Erythroblast (primary cell): Measurements from ENCODE around the gene UNCX.

ENCODE experiments used
- GATA1 ChIP-seq: IDR thresholded peaks from 2 replicates; pipeline ENCODE4 v1.6.1; 2011; ENCODE audit warnings: low read depth, mild to moderate bottlenecking, control low read depth, low read length, moderate library complexity
- POLR2A ChIP-seq: IDR thresholded peaks from 2 replicates; pipeline ENCODE4 v1.6.1; 2011; ENCODE audit warnings: mild to moderate bottlenecking, low read length

DNA sequence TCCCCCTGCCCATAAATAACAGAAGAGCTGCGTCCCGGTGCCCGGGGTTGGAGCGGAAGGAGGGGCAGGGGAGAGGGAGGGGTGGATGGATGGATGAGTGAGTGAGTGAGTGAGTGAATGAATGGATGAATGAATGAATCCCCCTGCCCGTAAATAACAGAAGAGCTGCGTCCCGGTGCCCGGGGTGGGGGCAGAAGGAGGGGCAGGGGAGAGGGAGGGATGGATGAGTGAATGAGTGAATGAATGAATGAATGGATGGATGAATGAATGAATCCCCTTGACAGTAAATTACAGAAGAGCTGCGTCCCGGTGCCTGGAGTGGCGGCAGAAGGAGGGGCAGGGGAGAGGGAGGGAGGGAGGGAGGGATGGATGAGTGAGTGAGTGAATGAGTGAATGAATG, 7.6 kb upstream of the UNCX start:
- TF ChIP-seq POLR2A (no peak), GATA1 (no peak)
